Fibroblast of pulmonary artery (primary cell): ENCODE results near the gene IFRD2.

ENCODE experiments used
- DNase-seq: peaks from one replicate; pipeline ENCODE4 v3.0.0-alpha.2; 2010; ENCODE audit warnings: low read depth
- H3K4me3 ChIP-seq: replicated peaks from 2 replicates; pipeline ENCODE4 v1.5.1; 2011; ENCODE audit warnings: low read depth, mild to moderate bottlenecking, control low read depth, low read length, moderate library complexity
- CTCF ChIP-seq: IDR thresholded peaks from 2 replicates; pipeline ENCODE4 v1.5.1; 2011; ENCODE audit warnings: mild to moderate bottlenecking, control low read depth, low read length, inconsistent platforms; ENCODE audit errors: missing control alignments

The IFRD2 gene

GRCh38 chr3:50337175-50337861, 45.1 kb upstream of the IFRD2 start:
- no peak for TF ChIP-seq CTCF
- peak overlapping the region; percentile 94 for H3K4me3 ChIP-seq
- peak; percentile 100 for DNase-seq

- no peak for TF ChIP-seq CTCF
- DNase-seq, result no peak
- H3K4me3 ChIP-seq, result peak overlapping the region; percentile 94
Observed at GRCh38 chr3:50336452-50337174, 44.4 kb upstream of the IFRD2 start.

- no peak for TF ChIP-seq CTCF
- DNase-seq, result no peak
- H3K4me3 ChIP-seq, result peak overlapping the region; percentile 10
Observed at GRCh38 chr3:50334339-50335075, 42.3 kb upstream of the IFRD2 start.

GRCh38 chr3:50333744-50334328, 41.6 kb upstream of the IFRD2 start:
- TF ChIP-seq CTCF, result no peak
- no peak overlapping the region for H3K4me3 ChIP-seq
- peak; percentile 94 for DNase-seq

GRCh38 chr3:50331364-50331907, 39.2 kb upstream of the IFRD2 start:
- no peak for DNase-seq
- TF ChIP-seq CTCF, result no peak
- no peak overlapping the region for H3K4me3 ChIP-seq

- TF ChIP-seq CTCF, result no peak
- DNase-seq, result no peak
- H3K4me3 ChIP-seq, result no peak overlapping the region
Observed at GRCh38 chr3:50330330-50330729, 38.1 kb upstream of the IFRD2 start.
